Nephron (organoid): ENCODE results near the gene SKP2.
A peak's percentile ranks its signal among the peaks of the same experiment; 100 is the strongest.

Experiments used
- H3K27ac Mint-ChIP-seq, 3 experiments: 2 replicates each; pipeline ENCODE4 v1.8.0; 2020; ENCODE audit warnings: mixed read lengths in 3 of 3, mild to moderate bottlenecking in 2 of 3, moderate library complexity in 1 of 3
- H3K27me3 Mint-ChIP-seq: 2 replicates; pipeline ENCODE4 v1.8.0; 2021; ENCODE audit warnings: low read depth, mild to moderate bottlenecking, moderate library complexity, mixed read lengths
- H3K36me3 Mint-ChIP-seq: 2 replicates; pipeline ENCODE4 v1.8.0; 2020; ENCODE audit warnings: low read depth, mixed read lengths
- H3K4me1 Mint-ChIP-seq: 2 replicates; pipeline ENCODE4 v1.8.0; 2020; ENCODE audit warnings: mixed read lengths
- H3K4me3 Mint-ChIP-seq, 3 experiments: 2 replicates each; pipeline ENCODE4 v1.8.0; 2020; ENCODE audit warnings: mild to moderate bottlenecking in 3 of 3, mixed read lengths in 3 of 3, moderate library complexity in 2 of 3
- H3K9me3 Mint-ChIP-seq: 2 replicates; pipeline ENCODE4 v1.8.0; 2020; ENCODE audit warnings: mixed read lengths
- TF ChIP-seq, protein P1 (sequence below), 3 experiments: fragments of 200-600 bp; sonication (generic); IDR thresholded peaks; one replicate each; pipeline ENCODE4 v1.5.0; 2021; ENCODE audit warnings: antibody characterized with exemption in 3 of 3; ENCODE audit not compliant: unreplicated experiment in 3 of 3

SKP2 gene

DNA sequence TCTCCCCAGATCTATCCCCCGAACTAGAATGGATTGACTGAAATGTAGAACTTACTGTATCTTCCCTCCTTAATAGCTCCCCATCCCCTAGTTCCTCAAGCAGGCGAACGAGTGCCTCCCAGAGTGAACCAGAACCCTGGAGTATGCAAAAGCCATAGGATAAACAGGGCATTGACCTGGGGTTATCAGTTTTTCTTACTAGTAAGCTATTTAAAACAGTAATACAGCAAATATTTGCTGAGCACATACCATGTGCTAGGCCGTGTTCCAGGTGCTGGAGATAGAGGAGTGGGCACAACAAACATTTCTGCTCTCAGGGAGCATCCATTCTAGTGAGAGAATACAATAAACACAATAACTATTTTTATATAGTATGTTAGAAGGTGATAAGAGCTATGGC, 1.8 kb downstream of the SKP2 start:
- Mint-ChIP-seq H3K36me3 (peaks cover 51% of the 10 kb centered on the region), H3K27ac (peak overlapping the region; percentile 65 to 94 (median 79)), H3K4me1 (peaks cover 70% of the 10 kb centered on the region), H3K9me3 (no peaks in the 10 kb centered on the region), H3K27me3 (no peaks in the 10 kb centered on the region), H3K4me3 (peak overlapping the region; percentile 92 to 97 (median 93))
- TF ChIP-seq, protein P1, sequence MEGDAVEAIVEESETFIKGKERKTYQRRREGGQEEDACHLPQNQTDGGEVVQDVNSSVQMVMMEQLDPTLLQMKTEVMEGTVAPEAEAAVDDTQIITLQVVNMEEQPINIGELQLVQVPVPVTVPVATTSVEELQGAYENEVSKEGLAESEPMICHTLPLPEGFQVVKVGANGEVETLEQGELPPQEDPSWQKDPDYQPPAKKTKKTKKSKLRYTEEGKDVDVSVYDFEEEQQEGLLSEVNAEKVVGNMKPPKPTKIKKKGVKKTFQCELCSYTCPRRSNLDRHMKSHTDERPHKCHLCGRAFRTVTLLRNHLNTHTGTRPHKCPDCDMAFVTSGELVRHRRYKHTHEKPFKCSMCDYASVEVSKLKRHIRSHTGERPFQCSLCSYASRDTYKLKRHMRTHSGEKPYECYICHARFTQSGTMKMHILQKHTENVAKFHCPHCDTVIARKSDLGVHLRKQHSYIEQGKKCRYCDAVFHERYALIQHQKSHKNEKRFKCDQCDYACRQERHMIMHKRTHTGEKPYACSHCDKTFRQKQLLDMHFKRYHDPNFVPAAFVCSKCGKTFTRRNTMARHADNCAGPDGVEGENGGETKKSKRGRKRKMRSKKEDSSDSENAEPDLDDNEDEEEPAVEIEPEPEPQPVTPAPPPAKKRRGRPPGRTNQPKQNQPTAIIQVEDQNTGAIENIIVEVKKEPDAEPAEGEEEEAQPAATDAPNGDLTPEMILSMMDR (IDR thresholded peaks at IDR 0.05; ENCODE audit: unreplicated experiment in 3 of 3): no peak

DNA sequence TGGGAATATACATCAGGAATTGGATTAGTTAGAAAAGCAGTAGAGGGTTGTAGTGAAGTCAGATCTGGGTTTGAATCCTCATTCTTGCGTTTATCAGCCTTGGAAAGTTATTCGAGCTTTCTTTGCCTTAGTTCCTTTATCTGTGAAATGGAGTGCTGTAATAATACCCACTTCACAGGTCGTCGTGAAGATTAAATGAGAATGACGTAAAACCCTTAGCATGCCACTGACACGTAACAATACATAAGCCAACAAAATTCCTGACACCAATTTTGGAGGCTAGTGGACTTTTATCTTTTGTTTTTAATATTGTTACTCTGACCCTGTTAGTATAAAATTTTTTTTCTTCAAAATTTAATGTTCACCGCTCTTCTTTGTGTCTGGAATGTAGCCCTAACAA, 3.4 kb downstream of the SKP2 start:
- H3K9me3 Mint-ChIP-seq: no peaks in the 10 kb centered on the region
- TF ChIP-seq, protein P1 (IDR thresholded peaks at IDR 0.05; ENCODE audit: unreplicated experiment in 3 of 3): no peak
- H3K27ac Mint-ChIP-seq: peak overlapping the region; percentile 69 to 87 (median 74)
- H3K4me1 Mint-ChIP-seq: peaks cover 71% of the 10 kb centered on the region
- H3K4me3 Mint-ChIP-seq: peak overlapping the region; percentile 25 to 97 (median 93)
- peaks cover 63% of the 10 kb centered on the region for H3K36me3 Mint-ChIP-seq
- no peaks in the 10 kb centered on the region for H3K27me3 Mint-ChIP-seq

DNA sequence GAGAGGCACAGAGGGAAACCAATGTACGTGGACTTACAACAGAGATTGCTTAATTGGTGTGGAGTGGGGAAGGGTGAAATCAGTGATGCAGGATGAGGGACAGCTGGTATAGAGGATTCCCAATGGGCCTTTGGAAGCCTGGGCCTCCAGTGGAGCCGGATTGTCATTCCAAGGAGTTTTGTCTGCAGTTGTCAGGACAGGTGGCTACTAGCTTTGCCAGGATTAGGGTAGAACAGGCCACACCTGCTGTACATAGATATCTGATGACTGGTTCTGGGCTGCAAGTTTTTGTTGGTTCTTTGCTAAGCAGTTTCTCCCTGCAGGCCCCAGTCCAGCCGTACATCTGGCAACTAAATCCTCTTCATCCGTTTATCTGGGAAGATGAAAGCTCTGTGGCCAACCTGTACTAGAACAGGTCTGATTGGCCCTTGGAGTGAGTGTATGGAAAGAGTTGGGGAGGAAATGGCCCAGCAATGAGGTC, 4.2 kb downstream of the SKP2 start:
- TF ChIP-seq, protein P1 (IDR thresholded peaks at IDR 0.05; ENCODE audit: unreplicated experiment in 3 of 3): no peak

DNA sequence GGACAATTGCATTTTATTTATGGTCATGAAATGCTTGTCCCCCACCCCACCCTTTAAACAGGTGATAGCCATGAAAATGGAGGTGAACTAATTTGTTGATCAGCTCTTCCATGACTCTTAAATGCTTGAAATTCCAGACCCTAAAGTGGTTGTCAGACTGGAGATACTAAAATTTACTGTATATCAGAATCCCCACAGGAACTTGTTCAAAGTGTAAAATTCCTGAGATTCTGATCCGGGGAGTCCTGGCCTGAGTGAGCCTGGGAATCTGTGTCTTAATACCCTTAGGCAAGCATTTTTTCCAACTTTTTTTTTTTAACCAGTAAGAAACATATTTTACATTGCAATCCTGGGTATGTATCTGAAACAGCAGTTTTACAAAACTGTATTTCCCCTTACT, 4.7 kb downstream of the SKP2 start:
- peak overlapping the region; percentile 20 to 97 (median 67) for H3K4me3 Mint-ChIP-seq
- H3K27ac Mint-ChIP-seq: peak overlapping the region; percentile 69 to 87 (median 74)
- H3K36me3 Mint-ChIP-seq: peaks cover 71% of the 10 kb centered on the region
- TF ChIP-seq, protein P1 (IDR thresholded peaks at IDR 0.05; ENCODE audit: unreplicated experiment in 3 of 3): no peak
- H3K9me3 Mint-ChIP-seq: no peaks in the 10 kb centered on the region
- H3K4me1 Mint-ChIP-seq: peaks cover 71% of the 10 kb centered on the region
- H3K27me3 Mint-ChIP-seq: no peaks in the 10 kb centered on the region

More for the DNA sequence above, 4.2 kb downstream of the SKP2 start:
- no peaks in the 10 kb centered on the region for H3K9me3 Mint-ChIP-seq
- H3K27me3 Mint-ChIP-seq: no peaks in the 10 kb centered on the region
- H3K4me3 Mint-ChIP-seq: peak overlapping the region in 2 of 3 experiments; percentile 47 to 97
- H3K4me1 Mint-ChIP-seq: peaks cover 66% of the 10 kb centered on the region
- peak overlapping the region; percentile 69 to 87 (median 74) for H3K27ac Mint-ChIP-seq
- H3K36me3 Mint-ChIP-seq: peaks cover 66% of the 10 kb centered on the region

DNA sequence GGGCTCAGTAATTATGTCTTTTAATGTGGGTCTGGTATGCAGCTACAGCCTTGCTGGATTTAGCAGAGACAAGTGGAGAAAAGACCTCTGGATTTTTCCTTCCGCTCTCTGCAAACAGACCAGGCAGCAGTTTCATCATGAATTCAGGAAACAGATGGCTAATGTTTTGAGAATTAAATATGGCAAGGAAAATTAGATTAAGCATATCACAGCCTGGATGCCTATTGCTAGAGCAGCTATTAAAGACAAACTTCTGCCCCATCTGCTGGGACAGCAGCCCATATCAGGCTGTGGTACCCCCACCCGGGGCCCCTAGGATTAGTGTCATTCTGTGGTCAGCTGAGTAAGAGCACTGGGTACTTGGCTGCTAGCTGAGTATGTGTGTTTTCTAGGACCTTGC, 6.2 kb downstream of the SKP2 start:
- Mint-ChIP-seq H3K27ac (peak overlapping the region; percentile 69 to 87 (median 74)), H3K4me3 (peak overlapping the region in 2 of 3 experiments; percentile 48 to 51), H3K27me3 (no peaks in the 10 kb centered on the region)

More for the DNA sequence above, 6.2 kb downstream of the SKP2 start:
- peaks cover 77% of the 10 kb centered on the region for H3K4me1 Mint-ChIP-seq
- peaks cover 86% of the 10 kb centered on the region for H3K36me3 Mint-ChIP-seq
- H3K9me3 Mint-ChIP-seq: no peaks in the 10 kb centered on the region
- TF ChIP-seq, protein P1 (IDR thresholded peaks at IDR 0.05; ENCODE audit: unreplicated experiment in 3 of 3): no peak
